ENCODE data around the gene EPN3. TPM values are rescaled to one million over a fixed set of nuclear protein-coding genes. Genes with fewer than 3 reads are reported as not detected.

The EPN3 gene
- total RNA-seq, 2 donors from 2014 or later = not detected

GRCh38 chr17:50586421-50587247 lies 54.1 kb downstream of the EPN3 start:
- Mint-ChIP-seq H3K4me1 (ENCODE audit: low read depth) (no peaks in the 10 kb centered on the region), H3K27ac (no peak overlapping the region), H3K4me3 (no peak overlapping the region), H3K27me3 (ENCODE audit: low read depth) (peaks cover 6% of the 10 kb centered on the region), H3K36me3 (ENCODE audit: insufficient read depth in 2 of 2) (no peaks in the 10 kb centered on the region), H3K9me3 (no peaks in the 10 kb centered on the region)
- no peak for ATAC-seq (replicated peaks in 1 of 2)
- no peak for DNase-seq

- no peaks in the 10 kb centered on the region for H3K4me1 Mint-ChIP-seq (ENCODE audit: low read depth)
- no peak overlapping the region for H3K27ac Mint-ChIP-seq
These were observed 55.0 kb downstream of the EPN3 start for GRCh38 chr17:50587571-50587970.

GRCh38 chr17:50588391-50589049 lies 56.0 kb downstream of the EPN3 start:
- no peaks in the 10 kb centered on the region for H3K4me1 Mint-ChIP-seq (ENCODE audit: low read depth)
- no peak overlapping the region for H3K27ac Mint-ChIP-seq
- H3K4me3 Mint-ChIP-seq = no peak overlapping the region
- ATAC-seq (replicated peaks in 1 of 2) (no peak), DNase-seq (no peak)
- no peaks in the 10 kb centered on the region for H3K9me3 Mint-ChIP-seq
- H3K27me3 Mint-ChIP-seq (ENCODE audit: low read depth) = peaks cover 6% of the 10 kb centered on the region
- no peaks in the 10 kb centered on the region for H3K36me3 Mint-ChIP-seq (ENCODE audit: insufficient read depth in 2 of 2)

More at GRCh38 chr17:50587571-50587970, 55.0 kb downstream of the EPN3 start:
- peaks cover 6% of the 10 kb centered on the region for H3K27me3 Mint-ChIP-seq (ENCODE audit: low read depth)
- no peak for DNase-seq
- ATAC-seq (replicated peaks in 1 of 2) = no peak
- H3K4me3 Mint-ChIP-seq = no peak overlapping the region
- H3K36me3 Mint-ChIP-seq (ENCODE audit: insufficient read depth in 2 of 2) = no peaks in the 10 kb centered on the region
- no peaks in the 10 kb centered on the region for H3K9me3 Mint-ChIP-seq

GRCh38 chr17:50589095-50589705 lies 56.7 kb downstream of the EPN3 start:
- Mint-ChIP-seq H3K27ac (no peak overlapping the region), H3K4me3 (no peak overlapping the region), H3K9me3 (no peaks in the 10 kb centered on the region), H3K4me1 (ENCODE audit: low read depth) (no peaks in the 10 kb centered on the region), H3K36me3 (ENCODE audit: insufficient read depth in 2 of 2) (no peaks in the 10 kb centered on the region), H3K27me3 (ENCODE audit: low read depth) (peaks cover under 1% of the 10 kb centered on the region)
- ATAC-seq (replicated peaks in 1 of 2) (no peak), DNase-seq (no peak)

GRCh38 chr17:50590946-50591737 lies 58.6 kb downstream of the EPN3 start:
- DNase-seq (no peak), ATAC-seq (replicated peaks in 1 of 2) (no peak)
- Mint-ChIP-seq H3K36me3 (ENCODE audit: insufficient read depth in 2 of 2) (no peaks in the 10 kb centered on the region), H3K27ac (no peak overlapping the region), H3K9me3 (no peaks in the 10 kb centered on the region), H3K4me3 (no peak overlapping the region), H3K27me3 (ENCODE audit: low read depth) (no peaks in the 10 kb centered on the region), H3K4me1 (ENCODE audit: low read depth) (no peaks in the 10 kb centered on the region)

GRCh38 chr17:50593321-50593720 lies 60.8 kb downstream of the EPN3 start:
- no peak overlapping the region for H3K27ac Mint-ChIP-seq
- H3K9me3 Mint-ChIP-seq = no peaks in the 10 kb centered on the region
- no peak for ATAC-seq (replicated peaks in 1 of 2)
- no peaks in the 10 kb centered on the region for H3K36me3 Mint-ChIP-seq (ENCODE audit: insufficient read depth in 2 of 2)
- no peaks in the 10 kb centered on the region for H3K27me3 Mint-ChIP-seq (ENCODE audit: low read depth)
- DNase-seq = no peak
- no peak overlapping the region for H3K4me3 Mint-ChIP-seq
- no peaks in the 10 kb centered on the region for H3K4me1 Mint-ChIP-seq (ENCODE audit: low read depth)

Other genes starting within 250 kb of the EPN3 start
- gene XYLT2, start 186.6 kb upstream of the EPN3 start, total RNA-seq = 10 to 100 TPM; 24.2 to 43.8 TPM
- gene MRPL27, start 159.6 kb upstream of the EPN3 start, total RNA-seq = 10 to 100 TPM; 44.6 to 45.9 TPM
- gene EME1, start 159.5 kb upstream of the EPN3 start, total RNA-seq = 10 to 100 TPM; 42.9 to 43.1 TPM
- gene LRRC59, start 135.2 kb upstream of the EPN3 start, total RNA-seq = 10 to 100 TPM; 57.6 to 63.6 TPM
- 10 to 100 TPM; 30.2 to 43.0 TPM for gene ACSF2, start 106.5 kb upstream of the EPN3 start, total RNA-seq
- not detected for gene CHAD, start 63.9 kb upstream of the EPN3 start, total RNA-seq
- 10 to 100 TPM; 29.2 to 34.0 TPM for gene RSAD1, start 53.9 kb upstream of the EPN3 start, total RNA-seq
- gene MYCBPAP, start 24.3 kb upstream of the EPN3 start, total RNA-seq = 10 to 100 TPM in 1 of 2 donors, 1 to 10 TPM in 1; 8.9 to 24.3 TPM
- gene SPATA20, start 14.4 kb downstream of the EPN3 start, total RNA-seq = 10 to 100 TPM; 25.0 to 51.3 TPM
- gene CACNA1G, start 28.0 kb downstream of the EPN3 start, total RNA-seq = under 1 TPM; 0.07 to 0.14 TPM
- not detected for gene ABCC3, start 102.1 kb downstream of the EPN3 start, total RNA-seq
- gene ANKRD40, start 175.2 kb downstream of the EPN3 start, total RNA-seq = 10 to 100 TPM; 36.4 to 37.8 TPM
- gene LUC7L3, start 186.9 kb downstream of the EPN3 start, total RNA-seq = 100 to 1,000 TPM; 148 to 190 TPM
- gene ANKRD40CL, start 234.8 kb downstream of the EPN3 start, total RNA-seq = not detected

Measured in activated T-cell treated with anti-CD3 and anti-CD28 coated beads, Interleukin-2, amount 50 U/mL, for 72 hours (primary cell).